HepG2 (cell line): Measurements from ENCODE around the gene RPTOR.

Experiments
- CHD2 ChIP-seq: IDR thresholded peaks from 2 replicates; pipeline ENCODE4 v1.6.1; 2011; ENCODE audit warnings: low read depth, low read length, improper control_type of control experiment
- HMG20B ChIP-seq: conservative IDR thresholded peaks from 2 replicates; pipeline ENCODE4 v1.6.1; 2016; ENCODE audit warnings: missing genetic modification reagents, missing compliant biosample characterization
- HNF4G ChIP-seq, 2 experiments: sonication (generic) in 1 of 2; formaldehyde crosslinking in 1 of 2; IDR thresholded peaks; 2 replicates each; pipeline versions ENCODE4 v1.4.0 to v1.6.1; 2011 to 2020; ENCODE audit warnings: borderline replicate concordance in 2 of 2, low read depth in 2 of 2, mild to moderate bottlenecking in 2 of 2, low read length in 1 of 2, missing genetic modification reagents in 1 of 2, moderate library complexity in 1 of 2
- NFATC3 ChIP-seq: sonication (generic); formaldehyde crosslinking; IDR thresholded peaks from 2 replicates; pipeline ENCODE4 v1.5.1; 2020; ENCODE audit warnings: mild to moderate bottlenecking, missing genetic modification reagents
- TBP ChIP-seq: sonication (generic); formaldehyde crosslinking; IDR thresholded peaks from 2 replicates; pipeline ENCODE4 v1.5.0; 2020; ENCODE audit warnings: missing genetic modification reagents
- TCF7 ChIP-seq: sonication (generic); IDR thresholded peaks from 2 replicates; pipeline ENCODE4 v1.6.1; 2016; ENCODE audit warnings: antibody characterized with exemption, low read depth
- ZNF10 ChIP-seq: sonication (generic); formaldehyde crosslinking; IDR thresholded peaks from 2 replicates; pipeline ENCODE4 v1.4.0; 2020; ENCODE audit warnings: mild to moderate bottlenecking, low read depth, missing genetic modification reagents, borderline replicate concordance
- ZNF44 ChIP-seq: sonication (generic); formaldehyde crosslinking; IDR thresholded peaks from 2 replicates; pipeline ENCODE4 v1.5.1; 2020; ENCODE audit warnings: mild to moderate bottlenecking, missing genetic modification reagents
- ZNF547 ChIP-seq: sonication (generic); formaldehyde crosslinking; IDR thresholded peaks from 2 replicates; pipeline ENCODE4 v1.5.1; 2020; ENCODE audit warnings: mild to moderate bottlenecking, missing genetic modification reagents
- ZNF792 ChIP-seq: IDR thresholded peaks from 2 replicates; pipeline ENCODE4 v1.6.1; 2016
- TF ChIP-seq, protein P1 (sequence below): sonication (generic); formaldehyde crosslinking; IDR thresholded peaks from 2 replicates; pipeline ENCODE4 v1.9.0; 2022; ENCODE audit warnings: missing genetic modification reagents, mild to moderate bottlenecking, borderline replicate concordance
- TF ChIP-seq, protein P2 (sequence below): sonication (generic); formaldehyde crosslinking; IDR thresholded peaks from 2 replicates; pipeline ENCODE4 v1.8.1; 2022; ENCODE audit warnings: mild to moderate bottlenecking, missing genetic modification reagents
- TF ChIP-seq, protein P3 (sequence below): sonication (generic); formaldehyde crosslinking; IDR thresholded peaks from 2 replicates; pipeline ENCODE4 v1.5.0; 2020; ENCODE audit warnings: missing genetic modification reagents

DNA sequence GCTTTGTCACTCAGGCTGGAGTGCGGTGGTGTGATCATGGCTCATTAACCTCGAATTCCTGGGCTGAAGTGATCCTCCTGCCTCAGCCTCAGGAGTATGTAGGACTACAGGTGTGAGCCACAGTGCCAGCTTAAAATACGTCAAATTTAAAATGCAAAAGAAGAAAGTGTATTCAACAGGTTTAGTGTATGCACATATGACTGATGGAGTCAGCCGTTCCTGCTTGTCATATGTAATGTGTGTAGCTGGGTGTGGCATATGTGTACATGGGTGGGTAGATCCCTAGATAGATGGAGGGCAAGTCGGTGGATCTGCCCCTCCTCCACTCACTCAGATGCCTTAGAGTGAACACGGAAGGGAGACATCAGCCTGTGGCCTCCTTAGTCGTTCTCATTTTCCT lies 111.0 kb downstream of the RPTOR start:
- no peak for TF ChIP-seq HNF4G (IDR thresholded peaks at IDR 0.05; ENCODE audit: borderline replicate concordance, low read depth, low read length)
- TF ChIP-seq HNF4G (CRISPR knock-in tag; IDR thresholded peaks at IDR 0.05; ENCODE audit: borderline replicate concordance, low read depth), result no peak
- TF ChIP-seq HMG20B (CRISPR knock-in tag), result no peak
- TF ChIP-seq, protein P1, sequence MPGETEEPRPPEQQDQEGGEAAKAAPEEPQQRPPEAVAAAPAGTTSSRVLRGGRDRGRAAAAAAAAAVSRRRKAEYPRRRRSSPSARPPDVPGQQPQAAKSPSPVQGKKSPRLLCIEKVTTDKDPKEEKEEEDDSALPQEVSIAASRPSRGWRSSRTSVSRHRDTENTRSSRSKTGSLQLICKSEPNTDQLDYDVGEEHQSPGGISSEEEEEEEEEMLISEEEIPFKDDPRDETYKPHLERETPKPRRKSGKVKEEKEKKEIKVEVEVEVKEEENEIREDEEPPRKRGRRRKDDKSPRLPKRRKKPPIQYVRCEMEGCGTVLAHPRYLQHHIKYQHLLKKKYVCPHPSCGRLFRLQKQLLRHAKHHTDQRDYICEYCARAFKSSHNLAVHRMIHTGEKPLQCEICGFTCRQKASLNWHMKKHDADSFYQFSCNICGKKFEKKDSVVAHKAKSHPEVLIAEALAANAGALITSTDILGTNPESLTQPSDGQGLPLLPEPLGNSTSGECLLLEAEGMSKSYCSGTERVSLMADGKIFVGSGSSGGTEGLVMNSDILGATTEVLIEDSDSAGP, result no peak
- no peak for TF ChIP-seq NFATC3 (CRISPR knock-in tag)
- TF ChIP-seq, protein P2, sequence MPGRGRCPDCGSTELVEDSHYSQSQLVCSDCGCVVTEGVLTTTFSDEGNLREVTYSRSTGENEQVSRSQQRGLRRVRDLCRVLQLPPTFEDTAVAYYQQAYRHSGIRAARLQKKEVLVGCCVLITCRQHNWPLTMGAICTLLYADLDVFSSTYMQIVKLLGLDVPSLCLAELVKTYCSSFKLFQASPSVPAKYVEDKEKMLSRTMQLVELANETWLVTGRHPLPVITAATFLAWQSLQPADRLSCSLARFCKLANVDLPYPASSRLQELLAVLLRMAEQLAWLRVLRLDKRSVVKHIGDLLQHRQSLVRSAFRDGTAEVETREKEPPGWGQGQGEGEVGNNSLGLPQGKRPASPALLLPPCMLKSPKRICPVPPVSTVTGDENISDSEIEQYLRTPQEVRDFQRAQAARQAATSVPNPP (CRISPR knock-in tag), result no peak
- TF ChIP-seq, protein P3, sequence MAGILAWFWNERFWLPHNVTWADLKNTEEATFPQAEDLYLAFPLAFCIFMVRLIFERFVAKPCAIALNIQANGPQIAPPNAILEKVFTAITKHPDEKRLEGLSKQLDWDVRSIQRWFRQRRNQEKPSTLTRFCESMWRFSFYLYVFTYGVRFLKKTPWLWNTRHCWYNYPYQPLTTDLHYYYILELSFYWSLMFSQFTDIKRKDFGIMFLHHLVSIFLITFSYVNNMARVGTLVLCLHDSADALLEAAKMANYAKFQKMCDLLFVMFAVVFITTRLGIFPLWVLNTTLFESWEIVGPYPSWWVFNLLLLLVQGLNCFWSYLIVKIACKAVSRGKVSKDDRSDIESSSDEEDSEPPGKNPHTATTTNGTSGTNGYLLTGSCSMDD (CRISPR knock-in tag), result no peak
- TF ChIP-seq TCF7, result no peak
- TF ChIP-seq ZNF44 (CRISPR knock-in tag), result no peak
- no peak for TF ChIP-seq CHD2
- no peak for TF ChIP-seq ZNF792 (CRISPR knock-in tag)
- no peak for TF ChIP-seq ZNF10 (CRISPR knock-in tag)
- TF ChIP-seq ZNF547, result no peak
- no peak for TF ChIP-seq TBP
